SH-SY5Y (cell line): ENCODE measurements around the gene AOPEP.

Experiments
- GATA2 ChIP-seq: IDR thresholded peaks from 2 replicates; pipeline ENCODE4 v1.6.1; 2011; ENCODE audit warnings: mild to moderate bottlenecking, low read depth, low read length
- GATA3 ChIP-seq: IDR thresholded peaks from 2 replicates; pipeline ENCODE4 v1.6.1; 2011; ENCODE audit warnings: low read depth, mild to moderate bottlenecking, low read length, moderate library complexity

GRCh38 chr9:94867842-94868312 is 141.4 kb downstream of the AOPEP start:
- TF ChIP-seq GATA2 (no peak), GATA3 (no peak)
